Lower leg skin (tissue), 4 donors: ENCODE results near the gene LAPTM4A. TPM values are rescaled to one million over a fixed set of nuclear protein-coding genes. Genes with fewer than 3 reads are reported as not detected.

Source experiments
- DNase-seq, 2 donors: peaks; one replicate each; pipeline ENCODE4 v3.0.0-alpha.2; 2019; ENCODE audit warnings: low spot score in 2 of 2
- H3K4me3 ChIP-seq: fragments of 200-600 bp; sonication (generic); 2 replicates; pipeline ENCODE4 v1.5.1; 2017; ENCODE audit warnings: mild to moderate bottlenecking, low read depth; ENCODE audit not compliant: poor library complexity, severe bottlenecking
- CTCF ChIP-seq, 3 donors: fragments of 450-650 bp; IDR thresholded peaks; one replicate each; pipeline ENCODE4 v1.5.1; 2016; ENCODE audit warnings: antibody characterized with exemption in 3 of 3, mild to moderate bottlenecking in 3 of 3, moderate library complexity in 2 of 3
- POLR2A ChIP-seq, 2 donors: fragments of 450-650 bp; IDR thresholded peaks; one replicate each; pipeline ENCODE4 v1.6.1; 2016 to 2017; ENCODE audit warnings: antibody characterized with exemption in 2 of 2, mild to moderate bottlenecking in 1 of 2, moderate library complexity in 1 of 2
- WGBS, 2 donors: methylation state at CpG; one replicate each; pipeline ENCODE4 v1.1.5; 2018; 5-methylcytosine and 5-hydroxymethylcytosine counted together
- intact Hi-C: fragments of 100-400 bp; cut with DNase I; formaldehyde crosslinking; loops from one replicate; pipeline ENCODE4 v1.15.0; 2023; ENCODE audit warnings: low total_unique reads
- total RNA-seq, 4 donors: library from RNA; depleted of rRNA; stranded (reverse); fragments of >200 nt; gene quantifications; one replicate each; pipeline ENCODE4 v1.1.0, GENCODE V29; 2016

The LAPTM4A gene
- 100 to 1,000 TPM; 102 to 139 (median 119) TPM for total RNA-seq

GRCh38 chr2:20051532-20052228 is at the start of gene LAPTM4A:
LAPTM4A (minus strand) TSS chr2:20051628; CDS start chr2:20051520, 108 bp downstream.
- intact Hi-C loops: no loop called here
- H3K4me3 ChIP-seq: peak within 1 kb of the TSS; percentile 62
- whole genome bisulfite sequencing, 2 donors: 0% methylated on average over 43 to 45 of the region's 45 CpGs
- DNase-seq: peak; percentile 99 to 100
- TF ChIP-seq POLR2A (IDR thresholded peaks at IDR 0.05) (peak in 1 of 2 donors; percentile 85), CTCF (IDR thresholded peaks at IDR 0.05) (peak in 1 of 3 donors; percentile 36)

- no peak for DNase-seq
- WGBS, 2 donors: 79 to 86% methylated on average over 4 of the region's 4 CpGs
- TF ChIP-seq POLR2A (IDR thresholded peaks at IDR 0.05) (no peak), CTCF (IDR thresholded peaks at IDR 0.05) (no peak)
- H3K4me3 ChIP-seq: no peak overlapping the region
- intact Hi-C loops: no loop called here
Measured at GRCh38 chr2:20100711-20101110, 49.3 kb upstream of the LAPTM4A start.

GRCh38 chr2:20099780-20100179 is 48.4 kb upstream of the LAPTM4A start:
- 82 to 91% methylated on average over 6 of the region's 6 CpGs for WGBS, 2 donors
- no peak for DNase-seq
- TF ChIP-seq CTCF (IDR thresholded peaks at IDR 0.05) (no peak), POLR2A (IDR thresholded peaks at IDR 0.05) (no peak)
- H3K4me3 ChIP-seq: no peak overlapping the region
- intact Hi-C loops: loop anchor here (5.0 kb wide), 2 partner anchors 87 to 142 kb away; partner anchors contain the start of gene MATN3

- TF ChIP-seq CTCF (IDR thresholded peaks at IDR 0.05) (peak in 1 of 3 donors; percentile 69), POLR2A (IDR thresholded peaks at IDR 0.05) (no peak)
- intact Hi-C loops: loop anchor here (5.0 kb wide), 2 partner anchors 86 to 141 kb away; partner anchors contain the start of gene MATN3
- peak; percentile 76 to 97 for DNase-seq
- H3K4me3 ChIP-seq: no peak overlapping the region
- WGBS, 2 donors: 18 to 19% methylated on average over 21 of the region's 21 CpGs
Measured at GRCh38 chr2:20097889-20098714, 46.7 kb upstream of the LAPTM4A start.

GRCh38 chr2:20095469-20095868 is 44.0 kb upstream of the LAPTM4A start:
- intact Hi-C loops: loop anchor here (5.0 kb wide), 2 partner anchors 83 to 138 kb away; partner anchors contain the start of gene MATN3
- TF ChIP-seq POLR2A (IDR thresholded peaks at IDR 0.05): no peak
- TF ChIP-seq CTCF (IDR thresholded peaks at IDR 0.05): no peak
- WGBS, 2 donors: 86% methylated on average over 1 of the region's 1 CpG
- H3K4me3 ChIP-seq: no peak overlapping the region
- no peak for DNase-seq
